H1 (cell line): ENCODE data around the gene MGRN1. TPM values are rescaled to one million over a fixed set of nuclear protein-coding genes. Genes with fewer than 3 reads are reported as not detected.

ENCODE experiments used
- CTCF ChIA-PET: fragments of 300-600 bp; sonication (Branson Sonifier 250); formaldehyde crosslinking; loops from one replicate; lab custom pipeline; 2021; ENCODE audit not compliant: partially characterized antibody; lab: Charles Lee
- POLR2A ChIA-PET: fragments of 300-600 bp; sonication (Branson Sonifier 250); formaldehyde crosslinking; loops from one replicate; lab custom pipeline; 2021; ENCODE audit warnings: inconsistent platforms; ENCODE audit not compliant: partially characterized antibody; lab: Charles Lee
- DNase-seq, 2 experiments: peaks; one replicate each; pipeline versions ENCODE4 v3.0.0 to v3.0.0-alpha.2; 2010 to 2022; ENCODE audit warnings: low spot score in 2 of 2, low read depth in 1 of 2, mixed read lengths in 1 of 2
- FAIRE-seq: peaks from 2 replicates; lab custom pipeline; 2011; peaks lifted over from hg19 to GRCh38; lab: Jason Lieb, UNC
- H2AFZ ChIP-seq: 2 replicates; pipeline ENCODE4 v1.8.1; 2012; ENCODE audit warnings: low read length, inconsistent platforms
- H2AK5ac ChIP-seq: 2 replicates; pipeline ENCODE4 v1.6.1; 2013; ENCODE audit warnings: low read depth, low read length
- H2BK120ac ChIP-seq: replicated peaks from 2 replicates; pipeline ENCODE3; 2013; ENCODE audit warnings: low read depth, low read length, inconsistent platforms
- H2BK12ac ChIP-seq: 2 replicates; pipeline ENCODE4 v1.6.1; 2013; ENCODE audit warnings: low read depth, low read length
- H2BK15ac ChIP-seq: 2 replicates; pipeline ENCODE4 v1.6.1; 2013; ENCODE audit warnings: low read length
- H2BK20ac ChIP-seq: 2 replicates; pipeline ENCODE4 v1.6.1; 2013; ENCODE audit warnings: low read length
- H2BK5ac ChIP-seq: 2 replicates; pipeline ENCODE4 v1.6.1; 2013; ENCODE audit warnings: low read depth, low read length
- H3K14ac ChIP-seq: 2 replicates; pipeline ENCODE4 v1.6.1; 2013; ENCODE audit warnings: inconsistent platforms; ENCODE audit not compliant: insufficient read length
- H3K18ac ChIP-seq: 2 replicates; pipeline ENCODE4 v1.6.1; 2013; ENCODE audit warnings: low read length; ENCODE audit errors: extremely low read depth
- H3K23ac ChIP-seq: 2 replicates; pipeline ENCODE4 v1.6.1; 2013; ENCODE audit warnings: inconsistent platforms; ENCODE audit not compliant: insufficient read length
- H3K23me2 ChIP-seq: 2 replicates; pipeline ENCODE4 v1.6.1; 2013; ENCODE audit warnings: low read depth, low read length
- H3K27ac ChIP-seq: 2 replicates; pipeline ENCODE4 v1.6.1; 2011; ENCODE audit warnings: low read depth, low read length, inconsistent platforms
- H3K27me3 ChIP-seq, 4 experiments: replicated peaks in 1 of 4; 1 replicate in 1 of 4; 2 replicates in 3 of 4; pipeline versions ENCODE4 v1.6.1 to v1.8.1; 2011 to 2013; ENCODE audit warnings: low read length in 3 of 4, mild to moderate bottlenecking in 3 of 4, inconsistent platforms in 2 of 4, mixed read lengths in 2 of 4, moderate library complexity in 1 of 4; ENCODE audit not compliant: control insufficient read depth in 3 of 4, insufficient read depth in 3 of 4; ENCODE audit errors: extremely low read depth in 1 of 4
- H3K36me3 ChIP-seq, 4 experiments: 2 replicates each; pipeline versions ENCODE4 v1.6.1 to v1.8.1; 2011 to 2013; ENCODE audit warnings: mild to moderate bottlenecking in 4 of 4, low read length in 3 of 4, moderate library complexity in 2 of 4, control low read depth in 1 of 4, inconsistent platforms in 1 of 4; ENCODE audit not compliant: insufficient read depth in 4 of 4, control insufficient read depth in 2 of 4
- H3K4ac ChIP-seq: replicated peaks from 2 replicates; pipeline ENCODE3; 2013; ENCODE audit warnings: low read length, low read depth, mixed read lengths, inconsistent platforms; ENCODE audit not compliant: insufficient read length
- H3K4me1 ChIP-seq, 4 experiments: replicated peaks in 1 of 4; 1 replicate in 1 of 4; 2 replicates in 3 of 4; pipeline versions ENCODE4 v1.6.1 to v1.8.1; 2011 to 2013; ENCODE audit warnings: low read length in 3 of 4, inconsistent platforms in 2 of 4, mixed read lengths in 1 of 4; ENCODE audit not compliant: insufficient read depth in 4 of 4, control insufficient read depth in 3 of 4
- H3K4me2 ChIP-seq, 2 experiments: 2 replicates each; pipeline versions ENCODE4 v1.6.1 to v1.8.1; 2011 to 2013; ENCODE audit warnings: low read depth in 2 of 2, low read length in 2 of 2, control low read depth in 1 of 2, inconsistent platforms in 1 of 2, mild to moderate bottlenecking in 1 of 2; ENCODE audit not compliant: insufficient read depth in 1 of 2
- H3K4me3 ChIP-seq, 4 experiments: fragments of 200-600, 300-600 bp in 1 of 4; sonication (generic), shearing (Covaris generic), sonication (Bioruptor Twin) in 1 of 4; 2 replicates each; pipeline versions ENCODE4 v1.5.1 to v1.8.1; 2011 to 2016; ENCODE audit warnings: low read length in 4 of 4, low read depth in 3 of 4, control low read depth in 2 of 4, inconsistent platforms in 2 of 4, mild to moderate bottlenecking in 2 of 4, mixed read lengths in 1 of 4, moderate library complexity in 1 of 4; ENCODE audit not compliant: insufficient read depth in 2 of 4; ENCODE audit errors: extremely low read depth in 1 of 4
- H3K56ac ChIP-seq: replicated peaks from 2 replicates; pipeline ENCODE3; 2013; ENCODE audit warnings: low read depth, mild to moderate bottlenecking, mixed read lengths, low read length, inconsistent platforms; ENCODE audit not compliant: insufficient read length
- H3K79me1 ChIP-seq: 2 replicates; pipeline ENCODE4 v1.6.1; 2013; ENCODE audit warnings: low read depth, low read length, control low read depth
- H3K79me2 ChIP-seq, 2 experiments: 2 replicates each; pipeline versions ENCODE4 v1.6.1 to v1.8.1; 2012 to 2013; ENCODE audit warnings: low read length in 2 of 2, mild to moderate bottlenecking in 2 of 2, inconsistent platforms in 1 of 2; ENCODE audit not compliant: insufficient read depth in 2 of 2, control insufficient read depth in 1 of 2
- H3K9ac ChIP-seq, 4 experiments: replicated peaks in 1 of 4; 1 replicate in 1 of 4; 2 replicates in 3 of 4; pipeline versions ENCODE4 v1.6.1 to v1.8.1; 2011 to 2013; ENCODE audit warnings: low read depth in 3 of 4, low read length in 3 of 4, control low read depth in 2 of 4, mild to moderate bottlenecking in 2 of 4, moderate library complexity in 2 of 4, inconsistent platforms in 1 of 4; ENCODE audit errors: extremely low read depth in 1 of 4
- H3K9me3 ChIP-seq, 2 experiments: 2 replicates each; pipeline versions ENCODE4 v1.6.1 to v1.8.1; 2012 to 2013; ENCODE audit warnings: mild to moderate bottlenecking in 2 of 2, moderate library complexity in 2 of 2, control low read depth in 1 of 2, inconsistent platforms in 1 of 2, low read depth in 1 of 2, low read length in 1 of 2, mixed read lengths in 1 of 2; ENCODE audit not compliant: insufficient read depth in 2 of 2
- H4K20me1 ChIP-seq, 2 experiments: replicated peaks in 1 of 2; 2 replicates each; pipeline versions ENCODE3 to v1.8.1; 2011 to 2013; ENCODE audit warnings: inconsistent platforms in 2 of 2, low read length in 2 of 2, mild to moderate bottlenecking in 1 of 2; ENCODE audit not compliant: insufficient read depth in 2 of 2, control insufficient read depth in 1 of 2
- H4K5ac ChIP-seq: 2 replicates; pipeline ENCODE4 v1.6.1; 2013; ENCODE audit warnings: low read length, low read depth, mixed read lengths, inconsistent platforms; ENCODE audit not compliant: insufficient read length
- H4K8ac ChIP-seq: 2 replicates; pipeline ENCODE4 v1.8.0; 2013; ENCODE audit warnings: mild to moderate bottlenecking, moderate library complexity, low read length, inconsistent platforms; ENCODE audit not compliant: insufficient read depth; ENCODE audit errors: extremely low read depth
- H4K91ac ChIP-seq: replicated peaks from 2 replicates; pipeline ENCODE3; 2013; ENCODE audit warnings: low read length, mixed read lengths, inconsistent platforms; ENCODE audit not compliant: insufficient read length
- JUN ChIP-seq: IDR thresholded peaks from 2 replicates; pipeline ENCODE4 v1.6.1; 2011; ENCODE audit warnings: low read depth, mild to moderate bottlenecking, improper control_type of control experiment, low read length
- POLR2A ChIP-seq, 2 experiments: IDR thresholded peaks; 1 replicate in 1 of 2; 2 replicates in 1 of 2; pipeline ENCODE4 v1.6.1; 2011; ENCODE audit warnings: low read depth in 2 of 2, low read length in 2 of 2, mild to moderate bottlenecking in 2 of 2; ENCODE audit errors: control extremely low read depth in 1 of 2
- SIRT6 ChIP-seq: IDR thresholded peaks from one replicate; pipeline ENCODE4 v1.7.1; 2012; ENCODE audit warnings: low read length, inconsistent platforms
- WGBS, 2 experiments: shearing (Covaris generic) in 1 of 2; methylation state at CpG; one replicate each; pipeline versions ENCODE4 v1.1.6 to v1.1.7; 2013 to 2015; ENCODE audit warnings: low lambda C conversion rate in 2 of 2, mixed read lengths in 2 of 2, inconsistent platforms in 1 of 2, low coverage in 1 of 2, missing lambda C conversion rate in 1 of 2; ENCODE audit not compliant: insufficient replicate concordance in 2 of 2, insufficient coverage in 1 of 2, insufficient read length in 1 of 2; ENCODE audit errors: extremely low coverage in 1 of 2, missing lambda C conversion rate in 1 of 2; 5-methylcytosine and 5-hydroxymethylcytosine counted together
- polyA plus RNA-seq, 7 experiments: library from polyadenylated mRNA; depleted of rRNA in 3 of 7; stranded (reverse) in 5 of 7; unstranded in 2 of 7; fragments of >200 nt in 5 of 7; fragments of 200-250 nt in 2 of 7; gene quantifications; 1 replicate in 5 of 7; 2 replicates in 1 of 7; 4 replicates in 1 of 7; pipeline versions ENCODE4 v1.2.1 to v1.2.3, GENCODE V29; 2011 to 2013; ENCODE audit warnings: missing spikeins in 2 of 7, mixed read lengths in 2 of 7
- total RNA-seq: library from RNA; stranded (reverse); fragmentation: NEBNext Ultra II Directional; extraction: Animal tissue kit (Norgen Biotek cat#: 25700); gene quantifications from 2 replicates; pipeline ENCODE4 v1.2.1, GENCODE V29; 2021

The MGRN1 gene
- total and polyA plus RNA-seq, 2 of the 8 experiments (the other 6 are each of a cell fraction or from before 2014, with no cell fraction given) = 15.0 to 82.3 TPM

- FAIRE-seq = no peak
Observed at GRCh38 chr16:4603624-4604170, 20.9 kb upstream of the MGRN1 start.

More at GRCh38 chr16:4603624-4604170, 20.9 kb upstream of the MGRN1 start:
- H4K20me1 ChIP-seq = peaks cover 2% of the 10 kb centered on the region in 2 experiments
- no peak overlapping the region; a peak in 1 of 7 replicates for H3K9ac ChIP-seq
- POLR2A ChIA-PET = interaction anchor here (0.6 to 7.6 kb wide), 6 partner anchors 10 to 364 kb away, joined by 3 to 55 read pairs (median 3); partner anchors contain the start of genes MGRN1 and UBALD1
- H3K56ac ChIP-seq = no peak overlapping the region
- H4K91ac ChIP-seq = no peak overlapping the region
- no peak overlapping the region for H3K18ac ChIP-seq
- H2BK5ac ChIP-seq = peak overlapping the region; percentile 39; the same call in 1 of the 2 replicates
- H3K79me2 ChIP-seq = no peaks in the 10 kb centered on the region
- no peak overlapping the region for H3K4ac ChIP-seq
- H2BK15ac ChIP-seq = no peak overlapping the region
- H2AFZ ChIP-seq = no peak overlapping the region
- no peak overlapping the region for H3K4me3 ChIP-seq
- H2BK120ac ChIP-seq = no peak overlapping the region
- WGBS, 2 experiments = 87% methylated on average over 13 of the region's 13 CpGs; no CpG with 5 or more reads in 1 of the 2 experiments
- peaks cover 2 to 11% (median 7%) of the 10 kb centered on the region in 4 experiments; a peak in 4 of 8 replicates for H3K36me3 ChIP-seq
- H3K4me1 ChIP-seq = peaks cover 0 to 14% (median 6%) of the 10 kb centered on the region in 4 experiments; a peak in 6 of 7 replicates
- H3K23me2 ChIP-seq = no peaks in the 10 kb centered on the region
- no peak overlapping the region for H3K23ac ChIP-seq
- H3K27me3 ChIP-seq = no peaks in the 10 kb centered on the region; a peak in 1 of 7 replicates
- no peak overlapping the region for H2BK20ac ChIP-seq
- CTCF ChIA-PET = interaction anchor here (1.0 to 2.2 kb wide), 6 partner anchors 8 to 92 kb away, joined by 3 to 5 read pairs (median 4); no protein-coding TSS in a partner anchor
- H2AK5ac ChIP-seq = peak overlapping the region; percentile 60; the same call in 1 of the 2 replicates
- no peak overlapping the region for H3K4me2 ChIP-seq
- no peaks in the 10 kb centered on the region; the same call in 1 of the 2 replicates for H3K79me1 ChIP-seq
- no peak overlapping the region; the same call in 1 of the 2 replicates for H3K27ac ChIP-seq
- TF ChIP-seq POLR2A (IDR thresholded peaks at IDR 0.05; ENCODE audit: control extremely low read depth in 1 of 2, low read depth in 2 of 2, low read length in 2 of 2) (peak in 1 of 2 experiments; percentile 29; a peak in 1 of 3 replicates), JUN (no peak), SIRT6 (no peak)
- 0 out of 2 replicates have a peak overlapping the region, but pooled peaks have one; percentile 77 for H2BK12ac ChIP-seq
- no peak overlapping the region for H4K5ac ChIP-seq
- no peak for DNase-seq
- no peak overlapping the region for H4K8ac ChIP-seq
- H3K9me3 ChIP-seq = no peaks in the 10 kb centered on the region
- no peak overlapping the region for H3K14ac ChIP-seq
